HEK293 (cell line): ENCODE data around the gene AOC3.
A peak's percentile ranks its signal among the peaks of the same experiment; 100 is the strongest.
"Not testable (repeated sequence)": the region's sequence is repeated elsewhere in the genome, so short reads cannot be mapped to it uniquely, and the experiment has no call there.

ENCODE experiments used
- CTCF ChIA-PET: fragments of 350-600 bp; formaldehyde crosslinking; extraction: SDS; loops from one replicate; lab custom pipeline; 2021; ENCODE audit warnings: antibody characterized with exemption; lab: Yijun Ruan, JAX
- POLR2A ChIA-PET: fragments of 300-600 bp; formaldehyde crosslinking; extraction: SDS; loops from one replicate; lab custom pipeline; 2020; ENCODE audit warnings: antibody characterized with exemption, inconsistent platforms; lab: Yijun Ruan, JAX
- H3K27ac ChIP-seq: fragments of 200-500 bp; sonication (Bioruptor generic); 2 replicates; pipeline ENCODE4 v1.5.1; 2014; ENCODE audit warnings: low read depth, low read length, control low read depth, inconsistent platforms; ENCODE audit errors: extremely low read depth
- H3K36me3 ChIP-seq, 2 experiments: fragments of 200-500 bp in 1 of 2; sonication (Bioruptor generic) in 1 of 2; 1 replicate in 1 of 2; 2 replicates in 1 of 2; pipeline ENCODE4 v1.5.1; 2014 to 2017; ENCODE audit warnings: inconsistent platforms in 2 of 2, low read length in 2 of 2; ENCODE audit not compliant: control insufficient read depth in 2 of 2, insufficient read depth in 1 of 2
- H3K4me1 ChIP-seq: fragments of 200-500 bp; sonication (Bioruptor generic); 2 replicates; pipeline ENCODE4 v1.5.1; 2014; ENCODE audit warnings: mild to moderate bottlenecking, low read length, inconsistent platforms; ENCODE audit not compliant: control insufficient read depth, insufficient read depth
- H3K4me3 ChIP-seq: 2 replicates; pipeline ENCODE4 v1.5.1; 2011; ENCODE audit warnings: low read depth, mild to moderate bottlenecking, control low read depth, low read length, moderate library complexity
- H3K9me3 ChIP-seq: fragments of 200-500 bp; sonication (Bioruptor generic); 2 replicates; pipeline ENCODE4 v1.5.1; 2014; ENCODE audit warnings: low read depth, low read length, inconsistent platforms; ENCODE audit not compliant: control insufficient read depth, insufficient read depth
- AEBP2 ChIP-seq: fragments of 450-650 bp; formaldehyde crosslinking; IDR thresholded peaks from 2 replicates; pipeline ENCODE4 v1.5.1; 2016; ENCODE audit warnings: missing biosample characterization, missing genetic modification characterization, borderline replicate concordance
- OVOL3 ChIP-seq: fragments of 450-650 bp; formaldehyde crosslinking; IDR thresholded peaks from 2 replicates; pipeline ENCODE4 v1.5.1; 2016; ENCODE audit warnings: missing biosample characterization, missing genetic modification characterization
- PRDM1 ChIP-seq: fragments of 450-650 bp; formaldehyde crosslinking; IDR thresholded peaks from 2 replicates; pipeline ENCODE4; 2016; ENCODE audit warnings: missing biosample characterization, missing genetic modification characterization
- RBAK ChIP-seq: fragments of 450-650 bp; formaldehyde crosslinking; IDR thresholded peaks from 2 replicates; pipeline ENCODE4 v1.5.1; 2016; ENCODE audit warnings: missing biosample characterization, missing genetic modification characterization
- WT1 ChIP-seq: fragments of 450-650 bp; formaldehyde crosslinking; IDR thresholded peaks from 2 replicates; pipeline ENCODE4 v1.5.1; 2016; ENCODE audit warnings: missing biosample characterization, missing genetic modification characterization
- YY2 ChIP-seq: fragments of 450-650 bp; formaldehyde crosslinking; IDR thresholded peaks from 2 replicates; pipeline ENCODE4 v1.5.1; 2016; ENCODE audit warnings: missing biosample characterization, missing genetic modification characterization
- ZFHX2 ChIP-seq: fragments of 450-650 bp; formaldehyde crosslinking; conservative IDR thresholded peaks from 2 replicates; pipeline ENCODE4 v1.5.1; 2016; ENCODE audit warnings: missing biosample characterization, missing genetic modification characterization
- ZFP69B ChIP-seq: fragments of 450-650 bp; formaldehyde crosslinking; IDR thresholded peaks from 2 replicates; pipeline ENCODE4 v1.5.1; 2016; ENCODE audit warnings: missing biosample characterization, missing genetic modification characterization
- ZNF121 ChIP-seq: fragments of 450-650 bp; formaldehyde crosslinking; IDR thresholded peaks from 2 replicates; pipeline ENCODE4 v1.5.1; 2016; ENCODE audit warnings: missing biosample characterization, missing genetic modification characterization
- ZNF169 ChIP-seq: fragments of 450-650 bp; formaldehyde crosslinking; IDR thresholded peaks from 2 replicates; pipeline ENCODE4 v1.5.1; 2016; ENCODE audit warnings: missing biosample characterization, missing genetic modification characterization
- ZNF26 ChIP-seq: fragments of 450-650 bp; formaldehyde crosslinking; IDR thresholded peaks from 2 replicates; pipeline ENCODE4 v1.5.1; 2016; ENCODE audit warnings: missing biosample characterization, missing genetic modification characterization
- ZNF391 ChIP-seq: fragments of 450-650 bp; formaldehyde crosslinking; IDR thresholded peaks from 2 replicates; pipeline ENCODE4 v1.5.1; 2016; ENCODE audit warnings: low read depth, missing biosample characterization, missing genetic modification characterization, borderline replicate concordance
- ZNF510 ChIP-seq: fragments of 450-650 bp; formaldehyde crosslinking; IDR thresholded peaks from 2 replicates; pipeline ENCODE4 v1.5.1; 2018; ENCODE audit warnings: mild to moderate bottlenecking, missing genetic modification characterization, missing biosample characterization; ENCODE audit not compliant: insufficient replicate concordance
- ZNF521 ChIP-seq: fragments of 450-650 bp; formaldehyde crosslinking; IDR thresholded peaks from 2 replicates; pipeline ENCODE4 v1.5.1; 2017; ENCODE audit warnings: missing biosample characterization, mild to moderate bottlenecking, missing genetic modification characterization
- ZNF548 ChIP-seq: fragments of 450-650 bp; formaldehyde crosslinking; IDR thresholded peaks from 2 replicates; pipeline ENCODE4 v1.5.1; 2016; ENCODE audit warnings: missing biosample characterization, missing genetic modification characterization
- ZNF610 ChIP-seq: fragments of 450-650 bp; formaldehyde crosslinking; IDR thresholded peaks from 2 replicates; pipeline ENCODE4 v1.5.1; 2016; ENCODE audit warnings: missing biosample characterization, missing genetic modification characterization, borderline replicate concordance
- ZNF623 ChIP-seq: fragments of 450-650 bp; formaldehyde crosslinking; IDR thresholded peaks from 2 replicates; pipeline ENCODE4 v1.5.1; 2016; ENCODE audit warnings: missing biosample characterization, missing genetic modification characterization
- ZNF626 ChIP-seq: fragments of 450-650 bp; sonication (Bioruptor Pico); formaldehyde crosslinking; IDR thresholded peaks from 2 replicates; pipeline ENCODE4 v1.5.1; 2018; ENCODE audit warnings: missing biosample characterization, missing genetic modification characterization, inconsistent platforms
- ZNF747 ChIP-seq: fragments of 450-650 bp; formaldehyde crosslinking; IDR thresholded peaks from 2 replicates; pipeline ENCODE4 v1.5.1; 2016; ENCODE audit warnings: missing biosample characterization, missing genetic modification characterization
- TF ChIP-seq, protein P1 (sequence below): fragments of 450-650 bp; formaldehyde crosslinking; IDR thresholded peaks from 2 replicates; pipeline ENCODE4 v1.5.1; 2017; ENCODE audit warnings: missing biosample characterization, missing genetic modification characterization

The AOC3 gene

GRCh38 chr17:42899981-42900380 is 49.0 kb downstream of the AOC3 start:
- H3K36me3 ChIP-seq, H3K27ac ChIP-seq, H3K4me3 ChIP-seq, H3K4me1 ChIP-seq, POLR2A ChIA-PET, H3K9me3 ChIP-seq: not testable (repeated sequence)
- CTCF ChIA-PET: interaction anchor here (0.8 to 1.7 kb wide), 2 partner anchors 29 to 56 kb away, joined by 3 to 5 read pairs; no protein-coding TSS in a partner anchor
- peak; percentile 77 for TF ChIP-seq ZNF121 (tag by site-specific recombination)

DNA sequence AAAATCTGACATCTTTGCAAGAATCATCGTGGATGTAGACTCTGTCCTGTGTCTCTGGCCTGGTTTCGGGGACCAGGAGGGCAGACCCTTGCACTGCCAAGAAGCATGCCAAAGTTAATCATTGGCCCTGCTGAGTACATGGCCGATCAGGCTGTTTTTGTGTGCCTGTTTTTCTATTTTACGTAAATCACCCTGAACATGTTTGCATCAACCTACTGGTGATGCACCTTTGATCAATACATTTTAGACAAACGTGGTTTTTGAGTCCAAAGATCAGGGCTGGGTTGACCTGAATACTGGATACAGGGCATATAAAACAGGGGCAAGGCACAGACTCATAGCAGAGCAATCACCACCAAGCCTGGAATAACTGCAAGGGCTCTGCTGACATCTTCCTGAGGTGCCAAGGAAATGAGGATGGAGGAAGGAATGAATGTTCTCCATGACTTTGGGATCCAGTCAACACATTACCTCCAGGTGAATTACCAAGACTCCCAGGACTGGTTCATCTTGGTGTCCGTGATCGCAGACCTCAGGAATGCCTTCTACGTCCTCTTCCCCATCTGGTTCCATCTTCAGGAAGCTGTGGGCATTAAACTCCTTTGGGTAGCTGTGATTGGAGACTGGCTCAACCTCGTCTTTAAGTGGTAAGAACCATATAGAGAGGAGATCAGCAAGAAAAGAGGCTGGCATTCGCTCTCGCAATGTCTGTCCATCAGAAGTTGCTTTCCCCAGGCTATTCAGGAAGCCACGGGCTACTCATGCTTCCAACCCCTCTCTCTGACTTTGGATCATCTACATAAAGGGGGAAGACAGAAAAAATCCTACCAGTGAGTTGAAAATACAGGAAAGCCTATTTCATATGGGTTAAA is 49.7 kb downstream of the AOC3 start, which contains the start of gene G6PC1:
G6PC1 (plus strand) TSS at position 340 of the 872 bp plus-strand sequence; CDS start at position 418, 78 bp downstream.
- ChIA-PET POLR2A (no interaction called here), CTCF (interaction anchor here (0.6 kb wide), 1 partner anchor 538 kb away, joined by 3 read pairs; no protein-coding TSS in a partner anchor)
- Histone ChIP-seq H3K4me3 (no peak within 1 kb of the TSS), H3K9me3 (no peaks in the 10 kb centered on the region), H3K27ac (no peak within 1 kb of the TSS), H3K36me3 (no peaks in the 10 kb centered on the region), H3K4me1 (no peaks in the 10 kb centered on the region)
- TF ChIP-seq ZNF623 (tag by site-specific recombination) (no peak), ZNF26 (tag by site-specific recombination) (no peak), ZNF169 (tag by site-specific recombination) (no peak), ZNF747 (tag by site-specific recombination) (no peak), ZNF391 (tag by site-specific recombination) (no peak), ZNF626 (tag by site-specific recombination) (no peak), ZFHX2 (tag by site-specific recombination) (no peak), WT1 (tag by site-specific recombination) (no peak), ZNF510 (no peak), ZNF548 (tag by site-specific recombination) (no peak), PRDM1 (tag by site-specific recombination) (no peak), ZNF521 (tag by site-specific recombination) (no peak), AEBP2 (tag by site-specific recombination) (no peak), YY2 (tag by site-specific recombination) (no peak), ZFP69B (tag by site-specific recombination) (no peak), OVOL3 (no peak), RBAK (tag by site-specific recombination) (no peak)

DNA sequence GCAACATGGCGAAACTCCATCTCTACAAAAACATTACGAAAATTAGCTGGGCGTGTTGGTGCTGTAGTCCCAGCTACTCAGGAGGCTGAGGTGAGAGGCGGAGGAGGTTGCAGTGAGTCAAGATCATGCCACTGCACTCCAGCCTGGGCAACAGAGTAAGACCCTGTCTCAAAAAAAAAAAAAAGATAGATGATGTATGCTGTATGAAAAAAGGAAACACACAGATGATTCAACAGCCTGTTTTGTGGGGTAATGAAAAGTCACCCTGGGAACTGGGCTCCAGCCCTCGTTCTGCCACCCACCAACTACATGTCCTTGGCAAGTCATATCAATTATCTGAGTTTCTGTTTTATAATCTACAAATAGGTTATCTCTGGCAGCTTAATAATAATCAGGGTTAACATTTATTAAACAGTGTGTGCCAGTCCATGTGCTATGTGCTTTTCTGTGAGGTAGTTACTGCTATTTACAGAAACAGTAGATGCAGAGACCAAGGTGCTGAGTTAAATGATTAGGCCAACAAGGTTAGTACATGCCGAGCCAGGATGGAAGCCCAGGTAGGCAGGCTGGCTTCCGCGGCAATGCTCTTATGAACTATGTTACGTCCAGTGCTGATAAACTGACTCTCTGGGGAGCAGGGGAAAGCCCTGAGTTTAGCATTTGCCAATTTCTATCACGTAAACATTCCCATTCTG is 50.7 kb downstream of the AOC3 start:
- no peak overlapping the region for H3K4me3 ChIP-seq
- no peaks in the 10 kb centered on the region for H3K4me1 ChIP-seq
- H3K36me3 ChIP-seq: no peaks in the 10 kb centered on the region
- no peaks in the 10 kb centered on the region for H3K9me3 ChIP-seq
- H3K27ac ChIP-seq: no peak overlapping the region
- ChIA-PET POLR2A (no interaction called here), CTCF (interaction anchor here (0.6 kb wide), 1 partner anchor 537 kb away, joined by 3 read pairs; no protein-coding TSS in a partner anchor)
- no peak for TF ChIP-seq ZNF610
- TF ChIP-seq, protein P1, sequence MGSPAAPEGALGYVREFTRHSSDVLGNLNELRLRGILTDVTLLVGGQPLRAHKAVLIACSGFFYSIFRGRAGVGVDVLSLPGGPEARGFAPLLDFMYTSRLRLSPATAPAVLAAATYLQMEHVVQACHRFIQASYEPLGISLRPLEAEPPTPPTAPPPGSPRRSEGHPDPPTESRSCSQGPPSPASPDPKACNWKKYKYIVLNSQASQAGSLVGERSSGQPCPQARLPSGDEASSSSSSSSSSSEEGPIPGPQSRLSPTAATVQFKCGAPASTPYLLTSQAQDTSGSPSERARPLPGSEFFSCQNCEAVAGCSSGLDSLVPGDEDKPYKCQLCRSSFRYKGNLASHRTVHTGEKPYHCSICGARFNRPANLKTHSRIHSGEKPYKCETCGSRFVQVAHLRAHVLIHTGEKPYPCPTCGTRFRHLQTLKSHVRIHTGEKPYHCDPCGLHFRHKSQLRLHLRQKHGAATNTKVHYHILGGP: no peak
